ENCODE data around the gene EFEMP2. TPM values are rescaled to one million over a fixed set of nuclear protein-coding genes. Genes with fewer than 3 reads are reported as not detected.
A peak's percentile ranks its signal among the peaks of the same experiment; 100 is the strongest.

EFEMP2 gene
- total RNA-seq, 1 donor from 2014 or later, result 38.0 TPM

DNA sequence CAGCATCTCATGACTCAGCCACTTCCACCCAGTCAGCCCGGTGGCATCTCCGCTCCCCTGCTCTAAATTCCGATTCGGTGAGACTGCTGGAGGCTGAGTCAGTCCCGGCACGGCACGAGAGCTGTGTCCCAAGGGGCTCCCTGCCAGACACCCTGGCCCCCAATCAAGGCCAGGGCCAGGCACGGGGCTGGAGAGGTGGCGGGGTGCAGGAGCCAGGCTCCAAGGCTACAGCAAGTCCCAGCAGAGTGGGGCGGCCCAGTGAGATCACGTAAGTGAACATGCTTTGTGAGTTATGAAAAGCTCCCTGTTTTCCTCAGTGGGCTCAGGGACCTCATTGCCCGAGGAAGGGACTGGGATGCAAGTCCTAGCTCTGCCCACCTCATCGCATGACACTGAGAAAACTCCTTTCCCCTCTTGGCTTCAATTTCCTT, 43.2 kb upstream of the EFEMP2 start:
- TF ChIP-seq, protein P1, sequence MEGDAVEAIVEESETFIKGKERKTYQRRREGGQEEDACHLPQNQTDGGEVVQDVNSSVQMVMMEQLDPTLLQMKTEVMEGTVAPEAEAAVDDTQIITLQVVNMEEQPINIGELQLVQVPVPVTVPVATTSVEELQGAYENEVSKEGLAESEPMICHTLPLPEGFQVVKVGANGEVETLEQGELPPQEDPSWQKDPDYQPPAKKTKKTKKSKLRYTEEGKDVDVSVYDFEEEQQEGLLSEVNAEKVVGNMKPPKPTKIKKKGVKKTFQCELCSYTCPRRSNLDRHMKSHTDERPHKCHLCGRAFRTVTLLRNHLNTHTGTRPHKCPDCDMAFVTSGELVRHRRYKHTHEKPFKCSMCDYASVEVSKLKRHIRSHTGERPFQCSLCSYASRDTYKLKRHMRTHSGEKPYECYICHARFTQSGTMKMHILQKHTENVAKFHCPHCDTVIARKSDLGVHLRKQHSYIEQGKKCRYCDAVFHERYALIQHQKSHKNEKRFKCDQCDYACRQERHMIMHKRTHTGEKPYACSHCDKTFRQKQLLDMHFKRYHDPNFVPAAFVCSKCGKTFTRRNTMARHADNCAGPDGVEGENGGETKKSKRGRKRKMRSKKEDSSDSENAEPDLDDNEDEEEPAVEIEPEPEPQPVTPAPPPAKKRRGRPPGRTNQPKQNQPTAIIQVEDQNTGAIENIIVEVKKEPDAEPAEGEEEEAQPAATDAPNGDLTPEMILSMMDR (conservative IDR thresholded peaks at IDR 0.05), result no peak
- Mint-ChIP-seq H3K4me1 (peaks cover 34% of the 10 kb centered on the region), H3K9me3 (no peaks in the 10 kb centered on the region), H3K36me3 (ENCODE audit: low read depth) (no peaks in the 10 kb centered on the region), H3K27me3 (ENCODE audit: low read depth) (no peaks in the 10 kb centered on the region), H3K4me3 (peak overlapping the region; percentile 89), H3K27ac (ENCODE audit: unreplicated experiment) (no peak overlapping the region)
- no peak for DNase-seq (ENCODE audit: low read depth, low spot score)

DNA sequence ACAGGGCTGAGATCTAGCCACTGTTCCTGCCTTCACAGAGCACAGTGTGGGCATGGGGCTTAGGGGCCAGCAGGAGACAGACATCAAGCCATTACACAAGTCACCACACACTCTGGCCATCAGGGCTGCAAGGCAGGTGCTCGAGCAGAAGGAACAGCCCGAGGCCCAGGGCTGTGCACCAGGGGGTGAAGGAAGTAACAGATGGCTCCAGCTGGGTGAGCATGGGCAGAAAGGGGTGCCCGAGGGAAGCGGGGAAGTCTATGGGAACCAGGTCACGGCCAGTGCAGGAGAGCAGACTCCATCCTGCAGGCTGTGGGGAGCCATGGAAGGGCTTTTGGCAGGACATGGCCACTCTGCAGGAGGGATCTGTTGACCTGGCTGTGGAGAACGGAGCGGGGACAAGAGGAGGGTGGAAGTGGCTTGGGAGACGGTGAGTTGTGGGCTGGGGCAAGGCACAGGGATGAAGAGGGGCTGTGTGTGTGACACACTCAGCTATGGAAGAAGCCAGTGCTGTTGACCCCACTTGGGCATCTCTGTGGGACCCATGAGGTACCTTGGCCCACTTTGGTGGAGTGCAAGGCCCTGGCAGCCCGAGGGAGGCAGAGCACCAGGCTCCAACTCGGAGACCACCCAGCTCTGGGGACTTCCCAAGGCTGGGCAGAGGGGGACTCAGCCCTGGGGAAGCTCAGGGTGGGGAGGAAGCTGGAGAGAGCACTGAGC, 42.7 kb upstream of the EFEMP2 start:
- DNase-seq (ENCODE audit: low read depth, low spot score), result no peak
- H3K4me1 Mint-ChIP-seq, result peaks cover 32% of the 10 kb centered on the region

DNA sequence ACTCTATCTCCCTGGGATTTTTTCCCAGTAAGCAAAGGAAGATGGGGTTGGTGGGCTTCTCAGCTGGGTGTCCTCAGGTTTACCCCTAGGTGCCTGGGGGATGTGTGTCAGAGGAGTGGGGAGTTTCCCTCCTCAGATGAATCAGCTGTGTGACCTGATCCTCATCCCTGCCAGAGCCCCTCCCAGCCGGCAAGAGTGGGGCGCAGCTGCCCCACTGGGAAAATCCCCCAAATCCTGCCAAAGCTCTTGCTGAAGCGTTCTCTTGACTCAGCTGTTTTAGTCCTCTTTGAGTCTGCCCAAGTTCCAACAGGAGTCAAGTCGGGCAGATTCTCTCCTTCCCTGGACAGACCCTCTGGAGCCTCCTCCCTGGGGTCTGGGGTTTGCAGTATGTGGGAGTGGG, 40.2 kb upstream of the EFEMP2 start:
- Mint-ChIP-seq H3K27ac (ENCODE audit: unreplicated experiment) (no peak overlapping the region), H3K4me1 (peaks cover 32% of the 10 kb centered on the region), H3K9me3 (no peaks in the 10 kb centered on the region), H3K36me3 (ENCODE audit: low read depth) (no peaks in the 10 kb centered on the region), H3K27me3 (ENCODE audit: low read depth) (peaks cover 6% of the 10 kb centered on the region), H3K4me3 (no peak overlapping the region)
- no peak for DNase-seq (ENCODE audit: low read depth, low spot score)
- TF ChIP-seq, protein P1 (conservative IDR thresholded peaks at IDR 0.05), result no peak

More for the DNA sequence above, 42.7 kb upstream of the EFEMP2 start:
- peak overlapping the region; percentile 70 for H3K4me3 Mint-ChIP-seq
- H3K27me3 Mint-ChIP-seq (ENCODE audit: low read depth), result no peaks in the 10 kb centered on the region
- no peaks in the 10 kb centered on the region for H3K9me3 Mint-ChIP-seq
- H3K36me3 Mint-ChIP-seq (ENCODE audit: low read depth), result no peaks in the 10 kb centered on the region
- TF ChIP-seq, protein P1 (conservative IDR thresholded peaks at IDR 0.05), result no peak
- no peak overlapping the region for H3K27ac Mint-ChIP-seq (ENCODE audit: unreplicated experiment)

DNA sequence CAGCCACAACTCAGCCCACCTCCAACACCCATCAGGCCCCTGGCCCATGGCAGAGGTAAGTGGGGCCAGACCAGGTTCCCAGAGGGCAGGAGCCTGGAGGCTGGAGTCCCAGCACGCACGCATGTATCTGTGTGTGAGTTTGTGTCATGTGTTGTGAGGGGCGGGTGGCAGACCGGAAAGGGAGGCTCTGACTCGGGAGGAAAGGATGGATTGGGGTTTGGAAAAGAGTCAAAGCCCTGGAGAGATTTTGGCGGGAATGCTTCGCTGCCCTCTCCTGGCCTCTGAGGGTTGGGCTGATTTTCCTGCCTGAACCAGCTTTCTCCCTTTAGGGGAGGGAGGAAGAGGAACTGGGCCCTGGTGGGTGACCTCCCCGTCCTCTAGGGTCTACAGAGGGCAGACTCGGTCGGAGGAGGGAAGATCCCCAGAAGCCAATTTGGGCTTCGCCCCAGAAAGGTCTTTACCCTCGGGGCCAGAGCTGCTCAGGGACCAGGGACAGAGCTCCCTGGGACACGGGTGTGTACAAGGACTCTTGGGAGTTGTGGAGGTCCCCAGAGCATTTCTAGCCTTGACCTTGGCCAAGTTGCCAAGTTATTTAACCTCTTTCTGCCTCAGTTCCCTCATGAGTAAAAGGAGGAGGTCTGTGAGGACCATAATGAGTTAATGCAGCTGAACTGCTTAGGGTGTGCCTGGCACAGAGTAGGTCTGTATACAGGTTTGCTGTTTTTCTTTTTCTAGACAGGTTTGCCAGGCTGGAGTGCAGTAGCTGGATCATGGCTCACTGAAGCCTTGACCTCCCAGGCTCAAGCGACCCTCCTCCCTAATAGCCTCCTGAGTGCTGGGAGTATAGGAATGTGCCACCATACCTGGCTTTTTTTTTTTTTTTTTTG, 39.3 kb upstream of the EFEMP2 start:
- peak overlapping the region; percentile 87 for H3K27ac Mint-ChIP-seq (ENCODE audit: unreplicated experiment)
- DNase-seq (ENCODE audit: low read depth, low spot score), result peak; percentile 36
- no peaks in the 10 kb centered on the region for H3K9me3 Mint-ChIP-seq
- no peaks in the 10 kb centered on the region for H3K36me3 Mint-ChIP-seq (ENCODE audit: low read depth)
- TF ChIP-seq, protein P1 (conservative IDR thresholded peaks at IDR 0.05), result peak; percentile 25
- peaks cover 6% of the 10 kb centered on the region for H3K27me3 Mint-ChIP-seq (ENCODE audit: low read depth)
- H3K4me3 Mint-ChIP-seq, result peak overlapping the region; percentile 44
- peaks cover 28% of the 10 kb centered on the region for H3K4me1 Mint-ChIP-seq

DNA sequence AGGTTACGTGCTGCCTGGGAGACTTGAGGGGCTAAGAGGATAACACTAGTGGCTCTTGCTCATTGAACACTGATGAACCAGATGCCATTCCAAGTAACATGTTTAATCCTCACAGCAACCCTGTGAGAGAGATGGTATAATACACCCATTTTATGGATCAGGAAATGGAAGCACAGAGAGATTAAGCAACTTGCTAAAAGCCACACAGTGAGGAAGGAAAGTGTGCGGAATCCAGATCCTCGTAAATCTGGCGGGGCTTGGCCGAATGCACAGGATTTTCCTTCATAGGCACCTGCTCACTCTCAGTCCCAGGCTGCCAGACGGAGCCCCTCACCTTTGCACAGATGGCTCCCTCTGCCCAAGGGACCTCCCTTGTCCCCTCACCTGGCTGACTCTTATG, 35.3 kb upstream of the EFEMP2 start:
- TF ChIP-seq, protein P1 (conservative IDR thresholded peaks at IDR 0.05), result no peak
- Mint-ChIP-seq H3K4me3 (no peak overlapping the region), H3K4me1 (peaks cover 24% of the 10 kb centered on the region), H3K36me3 (ENCODE audit: low read depth) (no peaks in the 10 kb centered on the region), H3K27ac (ENCODE audit: unreplicated experiment) (no peak overlapping the region), H3K27me3 (ENCODE audit: low read depth) (peaks cover 16% of the 10 kb centered on the region), H3K9me3 (no peaks in the 10 kb centered on the region)
- no peak for DNase-seq (ENCODE audit: low read depth, low spot score)
